RPMI7951 (cell line): Measurements from ENCODE around the gene RFX7. TPM values are rescaled to one million over a fixed set of nuclear protein-coding genes. Genes with fewer than 3 reads are reported as not detected.

ENCODE experiments used
- DNase-seq: peaks from one replicate; pipeline ENCODE4 v3.0.0-alpha.2; 2012; ENCODE audit warnings: low read depth
- total RNA-seq: library from RNA; depleted of rRNA; stranded (reverse); fragments of >200 nt; shearing (Covaris generic); gene quantifications from 2 replicates; pipeline ENCODE4 v1.2.3, GENCODE V29; 2014

The RFX7 gene
- total RNA-seq, 1 experiment from 2014 or later, result 7.8 TPM

GRCh38 chr15:56126409-56126808, 117.3 kb downstream of the RFX7 start:
- DNase-seq, result no peak

- no peak for DNase-seq
Measured at GRCh38 chr15:56124391-56124790, 119.3 kb downstream of the RFX7 start.

DNA sequence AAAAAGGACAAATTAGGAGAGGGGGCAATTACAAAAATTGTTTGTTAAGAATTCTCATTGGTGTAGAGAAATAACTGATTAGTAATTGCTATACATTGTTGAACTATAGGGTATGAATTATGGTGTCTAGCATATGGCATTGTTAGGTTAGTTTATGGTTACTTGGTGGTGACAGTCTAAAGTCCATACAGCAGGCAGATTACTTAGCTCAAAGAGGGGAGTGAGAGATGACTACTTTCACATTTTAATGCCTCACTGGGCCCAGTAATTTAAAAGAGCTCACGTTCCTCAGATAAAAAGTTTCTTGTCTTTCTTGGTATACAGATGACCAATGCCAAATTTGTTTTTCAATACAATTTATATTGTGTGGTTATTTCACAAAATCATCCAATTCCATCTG, 137.8 kb downstream of the RFX7 start:
- no peak for DNase-seq

DNA sequence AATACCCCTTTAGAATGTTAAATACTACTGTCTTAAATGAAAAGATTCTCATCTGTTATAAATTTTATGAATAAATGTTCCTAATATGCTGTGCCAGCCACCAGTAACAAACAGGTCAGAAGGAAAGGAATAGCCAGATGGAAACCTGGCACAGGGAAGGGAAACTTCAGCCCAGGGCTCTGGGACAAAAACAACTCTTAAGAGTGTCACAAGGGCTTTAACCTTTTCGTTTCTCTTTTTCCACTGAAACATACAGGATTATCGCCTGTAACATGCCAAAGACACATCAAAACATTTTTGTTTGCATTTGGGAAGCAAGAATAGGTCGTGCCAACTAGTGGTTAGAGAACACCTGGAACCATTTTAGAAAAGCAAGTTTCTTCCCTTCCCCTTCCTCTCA, 141.2 kb downstream of the RFX7 start:
- no peak for DNase-seq

GRCh38 chr15:56099311-56099710, 144.4 kb downstream of the RFX7 start:
- DNase-seq, result no peak

DNA sequence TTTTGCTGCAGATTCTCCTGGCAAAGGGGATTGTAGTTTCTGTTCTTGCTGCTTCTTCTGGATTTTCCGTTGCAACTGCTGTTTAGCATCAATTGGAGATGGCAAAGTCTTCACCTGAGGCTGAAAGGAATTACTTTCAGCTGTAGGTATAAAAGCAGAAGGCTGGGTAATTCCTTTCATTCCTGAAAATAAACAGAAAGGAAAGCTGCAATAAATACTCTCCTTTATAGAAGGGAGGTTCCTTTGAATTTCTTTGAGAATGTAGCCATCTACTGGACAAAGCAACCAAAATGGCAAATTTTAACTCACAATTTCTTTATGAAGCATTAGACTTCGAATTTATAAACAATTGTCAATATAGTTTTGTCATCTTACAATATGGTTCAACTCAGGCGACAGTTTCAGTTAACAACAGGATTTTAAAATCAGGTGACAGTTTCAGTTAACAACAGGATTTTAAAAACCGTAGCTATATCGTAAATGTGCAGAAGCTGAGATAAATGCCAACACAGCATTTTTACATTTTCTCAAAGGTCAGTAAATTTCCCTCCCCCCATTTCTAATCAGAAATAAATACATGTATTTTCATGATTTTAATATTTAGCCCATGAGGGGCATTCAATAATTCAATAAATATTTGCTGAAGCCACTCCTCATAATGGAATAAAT, 145.3 kb downstream of the RFX7 start:
- no peak for DNase-seq

DNA sequence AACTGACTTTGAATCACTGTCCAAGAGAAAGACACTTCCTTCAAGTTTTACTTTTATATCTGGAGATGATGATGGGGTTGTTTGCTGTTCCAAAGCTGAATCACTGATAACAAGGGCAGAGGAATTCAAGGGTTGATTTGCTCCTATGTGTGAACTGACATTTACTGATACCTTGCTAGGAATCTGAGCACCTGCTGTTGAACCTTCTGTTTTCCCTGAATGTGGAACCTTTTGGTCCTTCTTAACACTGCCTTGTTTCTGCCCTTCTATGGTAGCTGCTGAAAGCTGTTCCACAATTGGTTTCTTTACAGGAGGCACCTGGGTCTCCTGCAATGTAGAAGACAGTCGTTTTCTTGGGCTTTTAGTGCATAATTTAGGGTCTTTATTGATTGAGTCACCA, 148.3 kb downstream of the RFX7 start:
- no peak for DNase-seq

DNA sequence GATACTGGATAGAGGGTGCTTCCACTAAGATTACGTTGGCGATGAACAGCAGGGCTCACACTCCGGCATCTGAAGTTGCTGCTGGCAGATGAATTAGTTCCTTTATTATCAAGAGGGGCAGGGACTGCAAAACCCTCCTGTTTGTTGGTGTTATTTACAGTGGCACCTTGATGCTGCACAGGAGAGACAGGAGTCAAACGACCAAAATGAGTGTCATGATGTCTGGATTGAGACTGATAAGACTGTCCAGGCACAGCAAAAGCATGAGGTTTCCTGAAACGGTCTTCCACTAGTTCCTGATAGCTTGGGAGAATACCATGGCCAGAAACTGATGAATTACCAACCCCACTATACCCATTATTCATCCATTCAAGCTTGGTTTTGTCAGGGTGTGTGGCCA, 149.5 kb downstream of the RFX7 start:
- no peak for DNase-seq

GRCh38 chr15:56088389-56088788, 155.3 kb downstream of the RFX7 start:
- no peak for DNase-seq

DNA sequence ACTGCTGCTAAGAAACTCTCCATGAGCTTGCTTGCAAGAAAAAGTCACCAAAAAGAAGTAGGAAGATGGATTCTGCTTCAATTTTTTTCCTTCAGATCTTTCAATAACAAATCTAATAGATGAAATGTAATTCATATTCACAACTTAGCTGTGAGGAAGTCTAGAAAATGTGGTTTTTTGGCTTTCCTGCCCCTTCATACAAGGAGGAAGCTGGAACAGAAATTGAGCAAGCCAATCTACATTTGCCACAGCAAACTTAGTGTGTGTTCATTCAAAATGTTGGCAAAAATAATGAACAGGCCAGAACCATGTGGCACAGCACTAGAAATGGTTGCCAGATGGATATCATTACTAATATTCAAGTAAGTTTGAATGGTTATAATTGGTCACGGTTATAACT, 157.1 kb downstream of the RFX7 start:
- DNase-seq, result no peak

GRCh38 chr15:56082263-56082761, 161.4 kb downstream of the RFX7 start:
- DNase-seq, result no peak

GRCh38 chr15:56077081-56077480, 166.6 kb downstream of the RFX7 start:
- no peak for DNase-seq

- no peak for DNase-seq
Measured at GRCh38 chr15:56076640-56077039, 167.0 kb downstream of the RFX7 start.

DNA sequence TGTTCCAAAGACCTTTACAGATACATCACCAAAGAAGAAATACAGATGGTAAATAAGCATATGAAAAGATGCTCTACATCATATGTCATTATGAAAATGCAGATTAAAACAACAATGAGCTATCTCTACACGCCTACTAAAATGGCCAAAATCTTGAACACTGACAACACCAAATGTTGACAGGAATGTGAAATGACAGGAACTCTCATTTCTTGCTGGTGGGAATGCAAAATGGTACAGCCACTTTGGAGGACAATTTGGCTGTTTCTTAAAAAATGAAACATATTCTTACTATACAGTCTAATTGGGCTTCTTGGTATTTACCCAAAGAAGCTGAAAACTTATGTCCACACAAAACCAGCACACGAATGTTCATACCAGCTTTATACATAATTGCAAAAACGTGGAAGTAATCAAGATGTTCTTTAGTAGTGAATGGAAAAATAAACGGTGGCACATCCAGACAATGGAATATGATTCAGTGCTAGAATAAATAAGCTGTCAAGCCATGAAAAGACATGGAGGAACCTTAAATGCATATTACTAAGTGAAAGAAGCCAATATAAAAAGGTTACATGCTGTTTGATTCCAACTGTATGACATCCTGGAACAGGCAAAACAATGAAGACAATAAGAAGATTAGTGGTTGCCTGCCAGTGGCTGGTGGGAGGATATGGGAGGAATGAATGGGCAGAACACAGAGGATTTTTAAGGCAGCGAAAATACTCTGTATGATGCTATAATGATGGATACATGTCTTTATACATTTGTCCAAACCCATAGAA, 169.0 kb downstream of the RFX7 start:
- no peak for DNase-seq

- DNase-seq, result no peak
Measured at GRCh38 chr15:56064152-56064551, 179.5 kb downstream of the RFX7 start.

GRCh38 chr15:56059716-56060115, 184.0 kb downstream of the RFX7 start:
- DNase-seq, result no peak

- DNase-seq, result no peak
Measured at GRCh38 chr15:56058986-56059385, 184.7 kb downstream of the RFX7 start.

- DNase-seq, result no peak
Measured at GRCh38 chr15:56056626-56057025, 187.1 kb downstream of the RFX7 start.

- DNase-seq, result no peak
Measured at GRCh38 chr15:56053046-56053400, 190.7 kb downstream of the RFX7 start.

DNA sequence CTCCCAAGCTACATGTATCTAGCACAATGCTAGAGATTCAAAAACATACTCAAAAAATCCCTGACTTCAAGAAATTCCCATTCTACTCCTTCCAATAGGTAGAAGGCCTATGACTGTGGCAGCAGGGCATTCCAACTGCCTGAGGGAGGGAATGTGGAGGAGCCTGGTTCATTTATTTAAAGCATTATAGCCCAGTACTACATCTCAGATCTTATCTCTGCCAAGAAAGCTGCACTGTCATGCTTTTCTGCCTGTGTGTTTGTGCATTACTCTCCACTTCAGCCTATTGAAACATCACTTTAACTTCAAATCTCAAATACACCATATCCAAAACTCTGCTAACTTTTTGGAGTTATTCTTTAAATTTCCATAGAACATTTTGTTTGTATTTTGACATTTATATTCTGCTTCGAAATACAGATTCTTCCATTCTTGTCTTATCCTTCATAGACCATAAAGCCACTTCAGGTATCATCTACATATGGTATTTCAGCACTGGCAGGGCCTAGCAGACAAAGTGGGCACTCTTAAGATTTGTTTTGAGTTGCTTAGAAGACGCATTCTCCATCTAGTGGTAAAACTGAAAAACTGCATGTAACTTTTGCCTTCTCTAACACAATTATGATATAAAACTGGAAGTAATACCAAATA, 191.2 kb downstream of the RFX7 start:
- DNase-seq, result peak; percentile 66

- no peak for DNase-seq
Measured at GRCh38 chr15:56051676-56052075, 192.0 kb downstream of the RFX7 start.

DNA sequence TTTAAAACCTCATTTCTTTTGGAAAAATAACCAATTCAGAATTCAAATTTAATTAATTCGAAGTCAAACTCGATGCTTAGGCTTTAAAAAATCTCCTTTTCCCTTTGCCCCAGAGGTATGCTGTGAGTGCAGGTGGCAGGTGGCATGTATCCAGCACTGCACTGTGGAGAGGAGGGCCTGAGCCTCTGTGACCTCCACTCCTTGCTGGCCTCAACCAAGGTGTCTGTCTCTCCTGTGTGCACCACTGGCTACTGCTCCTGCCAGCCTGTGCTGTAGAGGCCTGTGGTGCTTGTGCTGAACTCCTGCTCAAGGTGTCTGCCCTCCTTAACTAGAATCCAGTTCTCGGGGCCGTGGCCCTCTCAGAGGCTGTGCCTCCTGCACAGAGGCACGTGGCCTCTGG, 194.1 kb downstream of the RFX7 start:
- no peak for DNase-seq

DNA sequence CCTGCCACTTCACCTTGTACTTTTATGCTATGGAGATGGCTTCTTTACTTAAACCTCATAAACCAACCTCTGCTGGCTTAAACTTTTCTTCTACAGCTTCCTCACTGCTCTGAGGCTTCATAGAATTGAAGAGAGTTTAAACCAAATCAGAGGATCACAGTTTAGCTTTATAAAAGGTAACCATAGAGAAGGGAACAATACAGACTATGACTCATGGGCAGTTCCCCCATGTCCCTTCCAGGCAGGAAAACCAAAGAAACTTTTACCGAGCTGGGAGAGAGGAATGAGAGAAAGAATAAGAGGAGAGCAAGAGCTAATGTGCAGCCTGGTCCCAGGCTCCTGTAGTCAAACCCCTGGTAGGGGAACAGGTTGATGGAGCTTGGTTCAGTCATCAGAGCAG, 196.3 kb downstream of the RFX7 start:
- DNase-seq, result peak; percentile 65
